ENCODE results near the gene TMTC1. TPM values are rescaled to one million over a fixed set of nuclear protein-coding genes. Genes with fewer than 3 reads are reported as not detected.
"Not testable (repeated sequence)": the region's sequence is repeated elsewhere in the genome, so short reads cannot be mapped to it uniquely, and the experiment has no call there.

The TMTC1 gene
- total RNA-seq, 1 experiment from 2014 or later, result not detected

DNA sequence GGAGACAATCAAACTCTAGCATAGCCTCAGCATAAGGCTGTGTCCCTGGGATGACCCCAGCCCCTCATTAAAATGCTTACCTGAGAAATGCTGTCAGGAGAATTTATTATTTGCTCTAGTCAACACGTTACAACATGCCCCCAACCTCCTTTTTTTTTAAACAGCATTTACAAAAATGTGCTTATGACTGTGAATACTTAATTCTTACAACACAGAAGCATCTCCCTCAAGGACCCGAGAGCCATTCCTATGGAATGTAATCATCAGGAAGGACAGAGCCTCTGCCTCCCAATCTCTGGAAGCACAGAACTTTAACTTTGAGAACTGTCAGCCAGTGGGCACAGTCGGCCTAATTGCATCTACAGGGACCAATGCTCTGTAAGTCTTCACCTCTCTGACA is 149.7 kb downstream of the TMTC1 start:
- Histone ChIP-seq H3K9me3 (0 out of 2 replicates have a peak, but pooled peaks cover 3% of the 10 kb centered on the region), H3K36me3 (ENCODE audit: control insufficient read depth, insufficient read depth, low read length) (no peaks in the 10 kb centered on the region), H3K27me3 (replicated peaks; ENCODE audit: control insufficient read depth, insufficient read depth, low read length) (no peaks in the 10 kb centered on the region), H3K4me1 (no peaks in the 10 kb centered on the region), H3K4me3 (ENCODE audit: low read depth, low read length) (no peak overlapping the region)
- Mint-ChIP-seq H3K4me3 (ENCODE audit: unreplicated experiment) (no peak overlapping the region), H3K36me3 (ENCODE audit: insufficient read depth, unreplicated experiment) (no peaks in the 10 kb centered on the region), H3K4me1 (ENCODE audit: low read depth, unreplicated experiment) (no peaks in the 10 kb centered on the region), H3K27ac (ENCODE audit: unreplicated experiment) (no peak overlapping the region), H3K9me3 (ENCODE audit: unreplicated experiment) (peaks cover 1% of the 10 kb centered on the region), H3K27me3 (ENCODE audit: insufficient read depth, unreplicated experiment) (no peaks in the 10 kb centered on the region)
- intact Hi-C loops (cut with micrococcal nuclease; ENCODE audit: unreplicated experiment), result no loop called here
- ChIA-PET CTCF (no interaction called here), POLR2A (no interaction called here)
- TF ChIP-seq, protein P1, sequence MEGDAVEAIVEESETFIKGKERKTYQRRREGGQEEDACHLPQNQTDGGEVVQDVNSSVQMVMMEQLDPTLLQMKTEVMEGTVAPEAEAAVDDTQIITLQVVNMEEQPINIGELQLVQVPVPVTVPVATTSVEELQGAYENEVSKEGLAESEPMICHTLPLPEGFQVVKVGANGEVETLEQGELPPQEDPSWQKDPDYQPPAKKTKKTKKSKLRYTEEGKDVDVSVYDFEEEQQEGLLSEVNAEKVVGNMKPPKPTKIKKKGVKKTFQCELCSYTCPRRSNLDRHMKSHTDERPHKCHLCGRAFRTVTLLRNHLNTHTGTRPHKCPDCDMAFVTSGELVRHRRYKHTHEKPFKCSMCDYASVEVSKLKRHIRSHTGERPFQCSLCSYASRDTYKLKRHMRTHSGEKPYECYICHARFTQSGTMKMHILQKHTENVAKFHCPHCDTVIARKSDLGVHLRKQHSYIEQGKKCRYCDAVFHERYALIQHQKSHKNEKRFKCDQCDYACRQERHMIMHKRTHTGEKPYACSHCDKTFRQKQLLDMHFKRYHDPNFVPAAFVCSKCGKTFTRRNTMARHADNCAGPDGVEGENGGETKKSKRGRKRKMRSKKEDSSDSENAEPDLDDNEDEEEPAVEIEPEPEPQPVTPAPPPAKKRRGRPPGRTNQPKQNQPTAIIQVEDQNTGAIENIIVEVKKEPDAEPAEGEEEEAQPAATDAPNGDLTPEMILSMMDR (IDR thresholded peaks at IDR 0.05; ENCODE audit: insufficient read depth in 1 of 2, low read depth in 1 of 2, low read length in 1 of 2, severe bottlenecking in 1 of 2, unreplicated experiment in 1 of 2), result no peak
- BruUV-seq (replicated peaks), result no TSS peak
- DNase-seq, result no peak

DNA sequence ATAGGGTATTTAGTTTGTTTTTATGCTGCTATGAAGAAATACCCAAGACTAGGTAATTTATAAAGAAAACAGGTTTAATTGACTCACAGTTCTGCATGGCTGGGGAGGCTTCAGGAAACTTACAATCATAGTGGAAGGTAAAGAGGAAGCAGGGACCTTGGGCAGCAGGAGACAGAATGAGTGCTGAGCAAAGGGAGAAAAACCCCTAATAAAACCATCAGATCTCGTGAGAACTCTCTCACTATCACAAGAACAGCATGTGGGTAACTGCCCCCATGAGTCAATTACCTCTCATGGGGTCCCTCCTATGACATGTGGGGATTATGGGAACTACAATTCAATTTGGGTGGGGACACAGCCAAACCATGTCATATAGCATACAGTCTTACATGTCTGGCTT is 153.6 kb downstream of the TMTC1 start:
- H3K4me1 ChIP-seq; H3K4me3 Mint-ChIP-seq (ENCODE audit: unreplicated experiment); H3K4me1 Mint-ChIP-seq (ENCODE audit: low read depth, unreplicated experiment); H3K4me3 ChIP-seq (ENCODE audit: low read depth, low read length); H3K36me3 ChIP-seq (ENCODE audit: control insufficient read depth, insufficient read depth, low read length); H3K27me3 ChIP-seq (replicated peaks; ENCODE audit: control insufficient read depth, insufficient read depth, low read length); H3K27ac Mint-ChIP-seq (ENCODE audit: unreplicated experiment); H3K9me3 Mint-ChIP-seq (ENCODE audit: unreplicated experiment); DNase-seq; H3K27me3 Mint-ChIP-seq (ENCODE audit: insufficient read depth, unreplicated experiment); BruUV-seq (replicated peaks); H3K9me3 ChIP-seq; POLR2A ChIA-PET; intact Hi-C loops (cut with micrococcal nuclease; ENCODE audit: unreplicated experiment); H3K36me3 Mint-ChIP-seq (ENCODE audit: insufficient read depth, unreplicated experiment); CTCF ChIA-PET: not testable (repeated sequence)

DNA sequence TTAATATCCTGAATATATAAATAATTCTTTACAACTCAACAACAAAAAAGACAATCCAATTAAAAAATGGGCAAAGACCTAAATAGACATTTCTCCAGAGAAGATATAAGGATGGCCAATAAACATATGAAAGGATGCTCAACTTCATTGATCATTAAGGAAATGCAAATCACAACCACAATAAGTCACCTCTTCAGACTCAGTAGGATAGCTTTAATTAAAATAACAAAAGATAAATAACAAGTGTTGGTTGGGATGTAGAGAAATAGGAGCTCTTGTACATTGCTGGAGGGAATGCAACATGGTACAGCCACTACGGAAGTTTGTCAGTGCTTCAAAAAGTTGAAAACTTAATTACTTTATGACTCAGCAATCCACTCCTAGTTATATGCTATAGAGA is 156.5 kb downstream of the TMTC1 start:
- BruUV-seq (replicated peaks), result no TSS peak
- Mint-ChIP-seq H3K4me3 (ENCODE audit: unreplicated experiment) (no peak overlapping the region), H3K27ac (ENCODE audit: unreplicated experiment) (no peak overlapping the region), H3K36me3 (ENCODE audit: insufficient read depth, unreplicated experiment) (no peaks in the 10 kb centered on the region), H3K27me3 (ENCODE audit: insufficient read depth, unreplicated experiment) (no peaks in the 10 kb centered on the region), H3K4me1 (ENCODE audit: low read depth, unreplicated experiment) (no peaks in the 10 kb centered on the region), H3K9me3 (ENCODE audit: unreplicated experiment) (no peaks in the 10 kb centered on the region)
- H3K27me3 ChIP-seq (replicated peaks; ENCODE audit: control insufficient read depth, insufficient read depth, low read length), result no peaks in the 10 kb centered on the region
- H3K36me3 ChIP-seq (ENCODE audit: control insufficient read depth, insufficient read depth, low read length), result no peaks in the 10 kb centered on the region
- TF ChIP-seq, protein P1 (IDR thresholded peaks at IDR 0.05; ENCODE audit: insufficient read depth in 1 of 2, low read depth in 1 of 2, low read length in 1 of 2, severe bottlenecking in 1 of 2, unreplicated experiment in 1 of 2), result no peak
- no peaks in the 10 kb centered on the region for H3K4me1 ChIP-seq
- intact Hi-C loops (cut with micrococcal nuclease; ENCODE audit: unreplicated experiment), result no loop called here
- no peak for DNase-seq
- ChIA-PET POLR2A (no interaction called here), CTCF (no interaction called here)
- no peak overlapping the region for H3K4me3 ChIP-seq (ENCODE audit: low read depth, low read length)
- no peaks in the 10 kb centered on the region for H3K9me3 ChIP-seq

DNA sequence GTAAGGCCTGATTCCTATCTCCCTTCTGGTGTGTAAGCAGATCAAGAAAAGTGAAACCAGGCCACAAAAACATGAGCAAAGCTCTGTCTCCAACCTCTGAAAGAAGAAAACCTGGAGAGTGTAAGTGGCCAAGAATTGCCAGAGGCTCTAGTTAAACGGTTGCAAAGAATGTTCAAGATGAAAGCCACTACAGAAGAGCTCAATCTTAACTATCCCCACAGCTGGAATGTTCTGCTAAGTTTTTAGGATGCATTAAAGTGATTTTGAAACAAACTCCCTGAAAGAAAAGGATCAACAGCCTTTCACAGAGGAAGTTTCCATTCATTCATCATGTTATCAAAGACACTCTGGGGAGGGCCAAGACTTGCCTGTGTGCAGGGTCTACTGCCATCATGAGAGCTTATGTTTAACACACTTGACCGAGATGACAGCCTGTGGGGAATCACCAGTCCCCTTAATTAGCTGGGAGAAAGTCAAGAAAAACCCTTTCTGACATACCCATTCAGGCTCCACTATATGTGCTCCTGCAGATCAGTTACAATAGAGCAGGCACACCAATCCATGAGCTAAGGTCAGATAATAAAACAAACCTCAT is 158.3 kb downstream of the TMTC1 start:
- no peaks in the 10 kb centered on the region for H3K4me1 Mint-ChIP-seq (ENCODE audit: low read depth, unreplicated experiment)
- Histone ChIP-seq H3K4me3 (ENCODE audit: low read depth, low read length) (no peak overlapping the region), H3K4me1 (no peaks in the 10 kb centered on the region), H3K9me3 (no peaks in the 10 kb centered on the region), H3K27me3 (replicated peaks; ENCODE audit: control insufficient read depth, insufficient read depth, low read length) (no peaks in the 10 kb centered on the region), H3K36me3 (ENCODE audit: control insufficient read depth, insufficient read depth, low read length) (no peaks in the 10 kb centered on the region)
- TF ChIP-seq, protein P1 (IDR thresholded peaks at IDR 0.05; ENCODE audit: insufficient read depth in 1 of 2, low read depth in 1 of 2, low read length in 1 of 2, severe bottlenecking in 1 of 2, unreplicated experiment in 1 of 2), result no peak
- no TSS peak for BruUV-seq (replicated peaks)
- no peaks in the 10 kb centered on the region for H3K9me3 Mint-ChIP-seq (ENCODE audit: unreplicated experiment)
- CTCF ChIA-PET, result no interaction called here
- no peaks in the 10 kb centered on the region for H3K36me3 Mint-ChIP-seq (ENCODE audit: insufficient read depth, unreplicated experiment)
- no peak overlapping the region for H3K4me3 Mint-ChIP-seq (ENCODE audit: unreplicated experiment)
- intact Hi-C loops (cut with micrococcal nuclease; ENCODE audit: unreplicated experiment), result no loop called here
- DNase-seq, result no peak
- H3K27me3 Mint-ChIP-seq (ENCODE audit: insufficient read depth, unreplicated experiment), result peaks cover 2% of the 10 kb centered on the region
- POLR2A ChIA-PET, result no interaction called here
- H3K27ac Mint-ChIP-seq (ENCODE audit: unreplicated experiment), result no peak overlapping the region
